A673 (cell line): ENCODE results near the gene FLYWCH1. TPM values are rescaled to one million over a fixed set of nuclear protein-coding genes. Genes with fewer than 3 reads are reported as not detected.

Experiments
- BruUV-seq: library from RNA; stranded (reverse); fragments of 400-500 nt; replicated peaks from 2 replicates; lab custom pipeline; 2021; lab: Mats Ljungman, UMichigan
- CTCF ChIA-PET: fragments of 300-600 bp; sonication (Branson Sonifier 250); formaldehyde crosslinking; loops from one replicate; lab custom pipeline; 2022; ENCODE audit warnings: antibody characterized with exemption; lab: Charles Lee
- POLR2A ChIA-PET: fragments of 300-600 bp; sonication (Branson Sonifier 250); formaldehyde crosslinking; loops from one replicate; lab custom pipeline; 2022; ENCODE audit warnings: antibody characterized with exemption; ENCODE audit not compliant: low non-redundant PET; lab: Charles Lee
- DNase-seq: peaks from one replicate; pipeline ENCODE4 v3.0.0-alpha.2; 2015; ENCODE audit warnings: low spot score
- H3K27ac ChIP-seq: fragments of 200-600 bp; sonication (generic); 2 replicates; pipeline ENCODE4 v1.5.1; 2016; ENCODE audit warnings: mixed run types, low read depth, mild to moderate bottlenecking, mixed read lengths, antibody characterized with exemption, low read length; ENCODE audit not compliant: poor library complexity, severe bottlenecking
- H3K27me3 ChIP-seq: fragments of 200-600 bp; sonication (generic); replicated peaks from 2 replicates; pipeline ENCODE4 v1.6.1; 2017; ENCODE audit warnings: mixed run types, low read depth, mild to moderate bottlenecking, mixed read lengths, antibody characterized with exemption, low read length; ENCODE audit not compliant: insufficient read depth, poor library complexity
- H3K36me3 ChIP-seq: fragments of 200-600 bp; sonication (generic); 2 replicates; pipeline ENCODE4 v1.6.1; 2016; ENCODE audit warnings: mixed run types, mild to moderate bottlenecking, mixed read lengths, antibody characterized with exemption, low read length; ENCODE audit not compliant: insufficient read depth, poor library complexity, severe bottlenecking
- H3K4me1 ChIP-seq: fragments of 200-600 bp; sonication (generic); 2 replicates; pipeline ENCODE4 v1.6.1; 2017; ENCODE audit warnings: mixed run types, mild to moderate bottlenecking, mixed read lengths, antibody characterized with exemption, low read length; ENCODE audit not compliant: insufficient read depth, poor library complexity, severe bottlenecking
- H3K4me3 ChIP-seq: fragments of 200-600 bp; sonication (generic); 2 replicates; pipeline ENCODE4 v1.5.1; 2016; ENCODE audit warnings: low read depth, mixed run types, mild to moderate bottlenecking, mixed read lengths, low read length; ENCODE audit not compliant: poor library complexity, severe bottlenecking
- H3K9me3 ChIP-seq: fragments of 200-600 bp; sonication (generic); 2 replicates; pipeline ENCODE4 v1.6.1; 2016; ENCODE audit warnings: mixed run types, low read depth, mild to moderate bottlenecking, mixed read lengths, antibody characterized with exemption, low read length; ENCODE audit not compliant: poor library complexity, severe bottlenecking
- EZH2 ChIP-seq: fragments of 200-600 bp; sonication (generic); IDR thresholded peaks from 2 replicates; pipeline ENCODE4 v1.6.1; 2017; ENCODE audit warnings: borderline replicate concordance, low read depth, mild to moderate bottlenecking, mixed read lengths, antibody characterized with exemption, low read length; ENCODE audit not compliant: poor library complexity, severe bottlenecking
- intact Hi-C: fragments of 100-400 bp; cut with micrococcal nuclease; formaldehyde crosslinking; loops from one replicate; pipeline ENCODE4 v1.10.0; 2022; ENCODE audit not compliant: unreplicated experiment
- total RNA-seq: library from RNA; stranded (reverse); gene quantifications from 2 replicates; pipeline ENCODE4 v1.2.3, GENCODE V29; 2021
- TF ChIP-seq, protein P1 (sequence below): fragments of 300-800, 200-600 bp; sonication (generic); conservative IDR thresholded peaks from 2 replicates; pipeline ENCODE4 v1.5.1; 2017; ENCODE audit warnings: low read depth, mild to moderate bottlenecking, antibody characterized with exemption, low read length, moderate library complexity, mixed read lengths

Gene FLYWCH1
- total RNA-seq, 1 experiment from 2014 or later = 46.8 TPM

GRCh38 chr16:2904100-2904921, 7.4 kb upstream of the FLYWCH1 start:
- H3K4me1 ChIP-seq = peaks cover 6% of the 10 kb centered on the region
- intact Hi-C loops = loop anchor here (2.0 kb wide), 1 partner anchor 22 kb away; the partner anchor contains the start of gene FLYWCH2
- H3K27me3 ChIP-seq = no peaks in the 10 kb centered on the region
- TF ChIP-seq, protein P1, sequence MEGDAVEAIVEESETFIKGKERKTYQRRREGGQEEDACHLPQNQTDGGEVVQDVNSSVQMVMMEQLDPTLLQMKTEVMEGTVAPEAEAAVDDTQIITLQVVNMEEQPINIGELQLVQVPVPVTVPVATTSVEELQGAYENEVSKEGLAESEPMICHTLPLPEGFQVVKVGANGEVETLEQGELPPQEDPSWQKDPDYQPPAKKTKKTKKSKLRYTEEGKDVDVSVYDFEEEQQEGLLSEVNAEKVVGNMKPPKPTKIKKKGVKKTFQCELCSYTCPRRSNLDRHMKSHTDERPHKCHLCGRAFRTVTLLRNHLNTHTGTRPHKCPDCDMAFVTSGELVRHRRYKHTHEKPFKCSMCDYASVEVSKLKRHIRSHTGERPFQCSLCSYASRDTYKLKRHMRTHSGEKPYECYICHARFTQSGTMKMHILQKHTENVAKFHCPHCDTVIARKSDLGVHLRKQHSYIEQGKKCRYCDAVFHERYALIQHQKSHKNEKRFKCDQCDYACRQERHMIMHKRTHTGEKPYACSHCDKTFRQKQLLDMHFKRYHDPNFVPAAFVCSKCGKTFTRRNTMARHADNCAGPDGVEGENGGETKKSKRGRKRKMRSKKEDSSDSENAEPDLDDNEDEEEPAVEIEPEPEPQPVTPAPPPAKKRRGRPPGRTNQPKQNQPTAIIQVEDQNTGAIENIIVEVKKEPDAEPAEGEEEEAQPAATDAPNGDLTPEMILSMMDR = peak; percentile 96
- TF ChIP-seq EZH2 = no peak
- ChIA-PET CTCF (no interaction called here), POLR2A (no interaction called here)
- no TSS peak for BruUV-seq
- H3K4me3 ChIP-seq = peak overlapping the region; percentile 92
- DNase-seq = peak; percentile 84
- no peaks in the 10 kb centered on the region for H3K9me3 ChIP-seq
- peak overlapping the region; percentile 84 for H3K27ac ChIP-seq
- no peaks in the 10 kb centered on the region for H3K36me3 ChIP-seq

- no peaks in the 10 kb centered on the region for H3K36me3 ChIP-seq
- peak overlapping the region; percentile 84 for H3K27ac ChIP-seq
- H3K4me1 ChIP-seq = peaks cover 6% of the 10 kb centered on the region
- H3K4me3 ChIP-seq = peak overlapping the region; percentile 92
- intact Hi-C loops = loop anchor here (2.0 kb wide), 1 partner anchor 22 kb away; the partner anchor contains the start of gene FLYWCH2
- CTCF ChIA-PET = interaction anchor here (0.5 to 1.5 kb wide), 3 partner anchors 14 to 403 kb away, joined by 3 to 5 read pairs (median 4); no protein-coding TSS in a partner anchor
- no peak for DNase-seq
- POLR2A ChIA-PET = interaction anchor here (0.6 kb wide), 1 partner anchor 37 kb away, joined by 3 read pairs; no protein-coding TSS in a partner anchor
- TSS peak; percentile 83 for BruUV-seq
- TF ChIP-seq, protein P1 = no peak
- TF ChIP-seq EZH2 = no peak
- no peaks in the 10 kb centered on the region for H3K9me3 ChIP-seq
- no peaks in the 10 kb centered on the region for H3K27me3 ChIP-seq
Measured at GRCh38 chr16:2904922-2905240, 6.8 kb upstream of the FLYWCH1 start.

GRCh38 chr16:2905241-2905987, 6.3 kb upstream of the FLYWCH1 start:
- DNase-seq = peak; percentile 99
- CTCF ChIA-PET = interaction anchor here (0.5 to 1.5 kb wide), 4 partner anchors 13 to 404 kb away, joined by 3 to 7 read pairs (median 4); partner anchors contain the start of gene FLYWCH2

More at GRCh38 chr16:2905241-2905987, 6.3 kb upstream of the FLYWCH1 start:
- Histone ChIP-seq H3K27ac (peak overlapping the region; percentile 84), H3K9me3 (no peaks in the 10 kb centered on the region), H3K27me3 (no peaks in the 10 kb centered on the region), H3K36me3 (no peaks in the 10 kb centered on the region), H3K4me3 (peak overlapping the region; percentile 92), H3K4me1 (peaks cover 6% of the 10 kb centered on the region)
- TF ChIP-seq EZH2 = no peak
- TF ChIP-seq, protein P1 = no peak
- BruUV-seq = no TSS peak
- intact Hi-C loops = loop anchor here (2.0 kb wide), 1 partner anchor 23 kb away; the partner anchor contains the start of gene FLYWCH2
- POLR2A ChIA-PET = interaction anchor here (0.6 kb wide), 1 partner anchor 37 kb away, joined by 3 read pairs; no protein-coding TSS in a partner anchor
